NCI-H82 treated with DMSO at 0.1 percent for 48 hours (cell line): ENCODE results near the gene CLEC16A.

Experiments used
- DNase-seq: peaks from one replicate; lab custom pipeline; 2025; ENCODE audit not compliant: unreplicated experiment; lab: John Stamatoyannopoulos, UW

CLEC16A gene

GRCh38 chr16:10987361-10988163 is 43.2 kb downstream of the CLEC16A start:
- no peak for DNase-seq

GRCh38 chr16:10988164-10988803 is 43.9 kb downstream of the CLEC16A start:
- no peak for DNase-seq

- no peak for DNase-seq
These were observed 44.5 kb downstream of the CLEC16A start for GRCh38 chr16:10988879-10989278.

- no peak for DNase-seq
These were observed 45.2 kb downstream of the CLEC16A start for GRCh38 chr16:10989559-10989958.

- DNase-seq = no peak
These were observed 46.0 kb downstream of the CLEC16A start for GRCh38 chr16:10990378-10990777.

GRCh38 chr16:10992112-10992511 is 47.7 kb downstream of the CLEC16A start:
- no peak for DNase-seq

GRCh38 chr16:10992797-10993196 is 48.4 kb downstream of the CLEC16A start:
- DNase-seq = no peak

- no peak for DNase-seq
These were observed 49.3 kb downstream of the CLEC16A start for GRCh38 chr16:10993649-10994048.

GRCh38 chr16:10994571-10994970 is 50.2 kb downstream of the CLEC16A start:
- no peak for DNase-seq

- no peak for DNase-seq
These were observed 51.2 kb downstream of the CLEC16A start for GRCh38 chr16:10995565-10995964.

GRCh38 chr16:10997485-10997884 is 53.1 kb downstream of the CLEC16A start:
- DNase-seq = no peak

- no peak for DNase-seq
These were observed 54.9 kb downstream of the CLEC16A start for GRCh38 chr16:10999300-10999699.

GRCh38 chr16:11001611-11002010 is 57.2 kb downstream of the CLEC16A start:
- no peak for DNase-seq

- DNase-seq = no peak
These were observed 58.8 kb downstream of the CLEC16A start for GRCh38 chr16:11003141-11003540.

GRCh38 chr16:11004351-11004750 is 60.0 kb downstream of the CLEC16A start:
- no peak for DNase-seq

- no peak for DNase-seq
These were observed 60.7 kb downstream of the CLEC16A start for GRCh38 chr16:11004973-11005610.

GRCh38 chr16:11005611-11005975 is 61.2 kb downstream of the CLEC16A start:
- DNase-seq = no peak

GRCh38 chr16:11006656-11007055 is 62.3 kb downstream of the CLEC16A start:
- no peak for DNase-seq

- DNase-seq = peak; percentile 15
These were observed 63.4 kb downstream of the CLEC16A start for GRCh38 chr16:11007714-11008280.

- no peak for DNase-seq
These were observed 64.8 kb downstream of the CLEC16A start for GRCh38 chr16:11009027-11009755.

GRCh38 chr16:11010575-11011221 is 66.3 kb downstream of the CLEC16A start:
- no peak for DNase-seq
